Osteoblast (primary cell): ENCODE measurements around the gene PTGER3. TPM values are rescaled to one million over a fixed set of nuclear protein-coding genes. Genes with fewer than 3 reads are reported as not detected.

Source experiments
- DNase-seq: peaks from one replicate; pipeline ENCODE4 v3.0.0; 2011; ENCODE audit warnings: low spot score, mixed read lengths; ENCODE audit not compliant: insufficient read length; ENCODE audit errors: missing footprints
- H2AFZ ChIP-seq: 2 replicates; pipeline ENCODE4 v1.6.0; 2011; ENCODE audit warnings: mild to moderate bottlenecking, low read length
- H3K27ac ChIP-seq: 2 replicates; pipeline ENCODE4 v1.5.1; 2011; ENCODE audit warnings: mild to moderate bottlenecking, low read depth, low read length, moderate library complexity
- H3K27me3 ChIP-seq: 2 replicates; pipeline ENCODE4 v1.6.0; 2012; ENCODE audit warnings: mild to moderate bottlenecking, control low read depth, inconsistent platforms, low read length, moderate library complexity; ENCODE audit not compliant: insufficient read depth
- H3K36me3 ChIP-seq: 2 replicates; pipeline ENCODE4 v1.5.1; 2011; ENCODE audit warnings: mild to moderate bottlenecking, low read length, control low read depth, moderate library complexity; ENCODE audit not compliant: insufficient read depth
- H3K4me1 ChIP-seq: 2 replicates; pipeline ENCODE4 v1.5.1; 2011; ENCODE audit warnings: mild to moderate bottlenecking, low read length, control low read depth, moderate library complexity; ENCODE audit not compliant: insufficient read depth
- H3K4me2 ChIP-seq: 2 replicates; pipeline ENCODE4 v1.6.0; 2011; ENCODE audit warnings: mild to moderate bottlenecking, low read length; ENCODE audit not compliant: insufficient read depth
- H3K4me3 ChIP-seq: fragments of 200-600 bp; sonication (generic); 3 replicates; pipeline ENCODE4 v1.5.1; 2012; ENCODE audit warnings: mild to moderate bottlenecking, low read length, inconsistent platforms; ENCODE audit not compliant: insufficient read depth
- H3K79me2 ChIP-seq: 2 replicates; pipeline ENCODE4 v1.6.0; 2012; ENCODE audit warnings: mild to moderate bottlenecking, low read length, control low read depth, inconsistent platforms; ENCODE audit not compliant: insufficient read depth
- H3K9me3 ChIP-seq: 2 replicates; pipeline ENCODE4 v1.5.1; 2011; ENCODE audit warnings: low read depth, low read length, control low read depth
- H4K20me1 ChIP-seq: 2 replicates; pipeline ENCODE4 v1.6.0; 2012; ENCODE audit warnings: mild to moderate bottlenecking, low read length, control low read depth; ENCODE audit not compliant: insufficient read depth
- total RNA-seq: library from RNA; depleted of rRNA; stranded (reverse); fragments of >200 nt; gene quantifications from 2 replicates; pipeline ENCODE4 v1.2.3, GENCODE V29; 2012
- TF ChIP-seq, protein P1 (sequence below): IDR thresholded peaks from 2 replicates; pipeline ENCODE4 v1.5.1; 2011; ENCODE audit warnings: mild to moderate bottlenecking, low read depth, low read length, moderate library complexity; ENCODE audit errors: extremely low read depth

Gene PTGER3
- total RNA-seq, 1 donor = not detected

DNA sequence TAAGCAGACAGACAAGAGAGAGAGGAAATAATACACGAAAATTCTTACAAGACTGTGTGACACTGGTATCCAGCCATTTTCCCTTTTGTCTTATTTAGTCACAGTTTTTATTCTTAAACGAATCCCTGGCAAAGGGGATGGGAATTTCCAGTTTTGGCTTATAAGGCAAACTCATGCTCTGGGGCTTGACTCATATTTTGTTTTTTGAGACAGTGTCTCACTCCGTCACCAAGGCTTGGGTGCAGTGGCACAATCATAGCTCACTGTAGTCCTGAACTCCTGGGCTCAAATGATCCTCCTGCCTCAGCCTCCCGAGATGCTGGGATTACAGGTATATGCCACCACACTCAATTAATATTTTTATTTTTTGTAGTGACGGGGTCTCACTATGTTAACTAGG lies 31.9 kb downstream of the PTGER3 start:
- Histone ChIP-seq H3K27ac (no peak overlapping the region), H3K4me2 (no peak overlapping the region), H3K4me1 (no peaks in the 10 kb centered on the region), H2AFZ (no peak overlapping the region), H3K9me3 (no peaks in the 10 kb centered on the region), H4K20me1 (no peaks in the 10 kb centered on the region), H3K79me2 (no peaks in the 10 kb centered on the region), H3K36me3 (no peaks in the 10 kb centered on the region), H3K27me3 (no peaks in the 10 kb centered on the region), H3K4me3 (no peak overlapping the region)
- DNase-seq = no peak
- TF ChIP-seq, protein P1, sequence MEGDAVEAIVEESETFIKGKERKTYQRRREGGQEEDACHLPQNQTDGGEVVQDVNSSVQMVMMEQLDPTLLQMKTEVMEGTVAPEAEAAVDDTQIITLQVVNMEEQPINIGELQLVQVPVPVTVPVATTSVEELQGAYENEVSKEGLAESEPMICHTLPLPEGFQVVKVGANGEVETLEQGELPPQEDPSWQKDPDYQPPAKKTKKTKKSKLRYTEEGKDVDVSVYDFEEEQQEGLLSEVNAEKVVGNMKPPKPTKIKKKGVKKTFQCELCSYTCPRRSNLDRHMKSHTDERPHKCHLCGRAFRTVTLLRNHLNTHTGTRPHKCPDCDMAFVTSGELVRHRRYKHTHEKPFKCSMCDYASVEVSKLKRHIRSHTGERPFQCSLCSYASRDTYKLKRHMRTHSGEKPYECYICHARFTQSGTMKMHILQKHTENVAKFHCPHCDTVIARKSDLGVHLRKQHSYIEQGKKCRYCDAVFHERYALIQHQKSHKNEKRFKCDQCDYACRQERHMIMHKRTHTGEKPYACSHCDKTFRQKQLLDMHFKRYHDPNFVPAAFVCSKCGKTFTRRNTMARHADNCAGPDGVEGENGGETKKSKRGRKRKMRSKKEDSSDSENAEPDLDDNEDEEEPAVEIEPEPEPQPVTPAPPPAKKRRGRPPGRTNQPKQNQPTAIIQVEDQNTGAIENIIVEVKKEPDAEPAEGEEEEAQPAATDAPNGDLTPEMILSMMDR = no peak

DNA sequence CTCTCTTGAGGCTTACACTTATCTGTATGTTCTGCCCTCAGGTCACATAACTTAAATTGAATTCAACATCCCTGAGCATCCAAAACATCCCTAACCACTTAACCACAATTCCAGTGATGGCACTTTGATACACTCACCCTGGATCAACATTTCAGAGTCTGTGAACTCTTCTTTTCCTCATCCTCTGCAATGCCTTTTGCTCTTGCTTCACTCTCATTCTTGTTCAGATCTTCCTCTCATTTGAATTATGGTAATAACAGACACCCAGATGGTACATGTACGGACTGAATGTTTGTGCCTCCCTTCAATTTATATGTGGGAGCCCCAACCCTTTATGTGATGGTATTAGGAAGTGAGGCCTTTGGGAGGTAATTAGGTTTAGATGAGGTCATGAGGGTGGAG lies 33.4 kb downstream of the PTGER3 start:
- Histone ChIP-seq H3K27me3 (no peaks in the 10 kb centered on the region), H3K4me1 (no peaks in the 10 kb centered on the region), H2AFZ (no peak overlapping the region), H3K79me2 (no peaks in the 10 kb centered on the region), H3K4me3 (no peak overlapping the region), H3K4me2 (no peak overlapping the region), H3K36me3 (no peaks in the 10 kb centered on the region), H4K20me1 (no peaks in the 10 kb centered on the region), H3K9me3 (no peaks in the 10 kb centered on the region), H3K27ac (no peak overlapping the region)
- TF ChIP-seq, protein P1 = no peak
- no peak for DNase-seq

DNA sequence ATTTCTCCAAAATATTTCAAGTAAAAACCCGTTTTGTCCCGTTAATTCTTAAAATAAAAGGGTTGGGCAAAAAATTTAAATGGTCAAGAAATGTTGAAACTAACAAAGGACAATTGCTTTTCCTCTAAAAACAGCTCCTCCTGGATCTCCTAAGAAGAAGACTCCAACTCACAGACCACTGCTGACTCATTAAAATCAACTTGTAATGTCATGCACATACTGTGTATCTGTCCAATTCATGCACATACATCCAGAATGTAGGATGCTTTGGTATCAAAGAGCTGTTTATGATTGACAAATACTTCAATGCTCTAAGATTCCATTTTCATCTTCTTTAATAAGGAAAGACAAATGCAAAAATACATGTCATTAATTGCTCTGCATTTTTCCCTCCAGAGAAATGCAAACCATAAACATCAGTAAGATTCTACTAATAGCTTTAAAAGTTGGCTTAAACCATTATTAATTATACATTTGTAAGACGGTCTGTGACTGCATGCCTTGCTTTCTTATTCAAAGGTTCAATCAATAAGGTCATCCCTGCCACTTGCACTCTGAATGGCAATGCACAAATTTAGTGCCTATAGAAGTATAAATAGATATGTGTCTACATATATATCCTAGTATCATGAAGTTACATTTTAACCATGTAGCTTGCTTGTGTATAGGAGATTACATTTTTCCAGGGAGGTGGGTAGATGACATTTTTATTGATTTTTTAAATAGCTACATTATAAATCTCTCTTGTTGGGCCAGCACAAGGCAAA lies 44.7 kb downstream of the PTGER3 start:
- H3K9me3 ChIP-seq = no peaks in the 10 kb centered on the region
- no peaks in the 10 kb centered on the region for H4K20me1 ChIP-seq
- H2AFZ ChIP-seq = no peak overlapping the region
- TF ChIP-seq, protein P1 = no peak
- DNase-seq = no peak
- H3K36me3 ChIP-seq = no peaks in the 10 kb centered on the region
- no peaks in the 10 kb centered on the region for H3K4me1 ChIP-seq
- no peaks in the 10 kb centered on the region for H3K79me2 ChIP-seq
- H3K4me2 ChIP-seq = no peak overlapping the region
- no peak overlapping the region for H3K4me3 ChIP-seq
- H3K27ac ChIP-seq = no peak overlapping the region
- H3K27me3 ChIP-seq = no peaks in the 10 kb centered on the region

DNA sequence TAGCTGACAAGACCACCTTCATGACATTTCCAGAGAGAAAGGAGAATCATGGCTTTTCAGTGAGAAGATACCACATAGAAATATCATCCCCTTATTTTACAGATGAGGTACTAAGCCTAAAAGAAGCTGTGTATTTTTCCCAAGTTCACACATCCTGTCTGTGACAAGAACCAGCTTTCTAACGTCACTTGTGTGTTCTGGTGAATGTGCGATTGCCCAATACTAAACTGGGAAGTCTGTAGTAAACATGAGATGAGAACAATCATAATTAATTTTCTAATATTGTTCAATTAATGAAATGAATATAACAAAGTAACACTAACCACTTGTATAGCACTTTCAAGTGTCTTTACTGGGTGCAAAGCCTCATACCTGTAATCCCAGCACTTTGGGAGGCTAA lies 46.0 kb downstream of the PTGER3 start:
- H3K27ac ChIP-seq = no peak overlapping the region
- H4K20me1 ChIP-seq = no peaks in the 10 kb centered on the region
- TF ChIP-seq, protein P1 = no peak
- no peaks in the 10 kb centered on the region for H3K9me3 ChIP-seq
- H3K27me3 ChIP-seq = no peaks in the 10 kb centered on the region
- no peak overlapping the region for H2AFZ ChIP-seq
- no peak overlapping the region for H3K4me2 ChIP-seq
- H3K36me3 ChIP-seq = no peaks in the 10 kb centered on the region
- H3K4me1 ChIP-seq = no peaks in the 10 kb centered on the region
- H3K79me2 ChIP-seq = no peaks in the 10 kb centered on the region
- no peak overlapping the region for H3K4me3 ChIP-seq
- no peak for DNase-seq
